Ovary (tissue), 9 donors: ENCODE measurements around the gene ATM. TPM values are rescaled to one million over a fixed set of nuclear protein-coding genes. Genes with fewer than 3 reads are reported as not detected.

Source experiments
- DNase-seq, 5 donors: peaks; one replicate each; pipeline ENCODE4 v3.0.0-alpha.2; 2019 to 2020
- H3K27ac ChIP-seq, 2 donors: fragments of 200-600 bp; one replicate each; pipeline versions ENCODE4 v1.5.1 to v1.8.0; 2019 to 2022
- H3K27me3 ChIP-seq: fragments of 200-600 bp; one replicate; pipeline ENCODE4 v1.8.0; 2022
- H3K36me3 ChIP-seq: fragments of 200-600 bp; sonication (generic); one replicate; pipeline ENCODE4 v1.5.1; 2019
- H3K4me1 ChIP-seq: one replicate; pipeline ENCODE4 v1.8.1; 2013; ENCODE audit warnings: mild to moderate bottlenecking, moderate library complexity; ENCODE audit not compliant: insufficient read depth
- H3K4me3 ChIP-seq: fragments of 200-600 bp; sonication (generic); one replicate; pipeline ENCODE4 v1.5.1; 2017
- H3K9me3 ChIP-seq, 2 donors: fragments of 200-600 bp in 1 of 2; sonication (generic) in 1 of 2; one replicate each; pipeline versions ENCODE4 v1.5.1 to v1.8.1; 2013 to 2019; ENCODE audit warnings: mild to moderate bottlenecking in 1 of 2, moderate library complexity in 1 of 2
- EP300 ChIP-seq: sonication (generic); formaldehyde crosslinking; IDR thresholded peaks from one replicate; pipeline ENCODE4 v1.6.1; 2017; ENCODE audit warnings: antibody characterized with exemption
- POLR2A ChIP-seq: fragments of 450-650 bp; IDR thresholded peaks from one replicate; pipeline ENCODE4 v1.6.1; 2017; ENCODE audit warnings: antibody characterized with exemption, mild to moderate bottlenecking, moderate library complexity
- WGBS, 3 donors: extraction: QIAGEN DNeasy Blood & Tissue Kit in 1 of 3; methylation state at CpG; one replicate each; pipeline versions ENCODE4 v1.1.5 to v1.1.7; 2013 to 2017; 5-methylcytosine and 5-hydroxymethylcytosine counted together
- intact Hi-C, 4 donors: fragments of 100-400 bp; cut with DNase I; formaldehyde crosslinking; loops; one replicate each; pipeline versions ENCODE4 v1.11.0 to v1.15.1; 2022 to 2023
- polyA plus RNA-seq, 2 donors: library from polyadenylated mRNA; stranded (reverse); fragments of 200-250 nt in 1 of 2; fragments of 350-450 nt in 1 of 2; fragmentation: Illumina TruSeq in 1 of 2; extraction: RNeasy Lipid Tissue Mini Kit (QIAGEN cat#74804) in 1 of 2; gene quantifications; one replicate each; pipeline ENCODE4 v1.2.3, GENCODE V29; 2013 to 2014
- total RNA-seq, 7 donors: library from RNA; depleted of rRNA in 2 of 7; stranded (reverse); fragments of >200 nt in 2 of 7; fragmentation: NEBNext Ultra II Directional in 3 of 7; extraction: Animal tissue kit (Norgen Biotek cat#: 25700) in 3 of 7; gene quantifications; one replicate each; pipeline versions ENCODE4 v1.1.0 to v1.2.4, GENCODE V29; 2016 to 2023
- TF ChIP-seq, protein P1 (sequence below), 3 donors: fragments of 450-650 bp in 2 of 3; fragments of 200-600 bp in 1 of 3; IDR thresholded peaks; one replicate each; pipeline versions ENCODE4 v1.5.1 to v1.8.0; 2016 to 2022; ENCODE audit warnings: antibody characterized with exemption in 3 of 3, mild to moderate bottlenecking in 1 of 3
- donor health status: DM: no; HTN: no; CAD: no; lungs with moderate emphysema.
- donor health status: DM: no; HTN: no; CAD: no.
- donor health status: Bipolar disorder and iron deficiency.
- donor health status: DM: yes; HTN: yes; CAD: no.
- donor health status: DM: no; HTN: no; CAD: no.
- donor health status: DM: yes; HTN: yes; CAD: no.

Gene ATM
- total and polyA plus RNA-seq, 9 donors = 29.2 to 104 (median 79.6) TPM

DNA sequence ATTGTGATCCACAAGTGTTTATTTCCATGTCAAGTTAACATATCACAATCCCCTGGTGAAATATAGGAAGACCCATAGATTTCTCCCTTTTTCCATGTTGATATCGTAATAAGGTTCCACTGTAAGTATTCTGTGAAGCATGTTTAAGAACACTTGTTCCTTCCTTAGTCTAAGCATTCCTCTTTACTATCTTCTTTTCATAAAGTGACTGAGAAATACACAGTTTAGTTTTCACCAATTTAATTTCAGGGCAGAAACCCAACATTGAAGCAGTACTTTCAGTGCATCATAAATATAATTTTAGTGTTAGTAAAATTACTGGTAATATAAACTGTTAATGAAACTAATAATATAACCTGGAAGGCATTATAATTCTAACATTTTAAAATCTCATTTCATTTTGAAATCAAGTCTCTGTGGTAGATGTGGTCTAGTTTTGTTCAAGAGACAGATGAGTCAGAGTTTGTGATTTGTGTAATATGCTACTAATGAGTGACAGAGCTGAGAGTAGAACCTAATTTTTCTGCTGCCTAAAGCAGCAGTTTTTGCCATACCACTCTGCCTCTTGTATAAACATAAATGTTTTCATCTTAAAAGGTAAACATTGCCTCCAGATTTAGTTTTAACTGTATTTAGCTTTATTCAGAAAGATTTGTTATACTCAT lies 79.4 kb downstream of the ATM start:
- no peaks in the 10 kb centered on the region for H3K27me3 ChIP-seq
- no peak overlapping the region for H3K4me3 ChIP-seq
- no peaks in the 10 kb centered on the region for H3K9me3 ChIP-seq
- no peaks in the 10 kb centered on the region for H3K4me1 ChIP-seq
- H3K36me3 ChIP-seq = no peaks in the 10 kb centered on the region
- TF ChIP-seq POLR2A = no peak
- no peak for TF ChIP-seq EP300
- TF ChIP-seq, protein P1, sequence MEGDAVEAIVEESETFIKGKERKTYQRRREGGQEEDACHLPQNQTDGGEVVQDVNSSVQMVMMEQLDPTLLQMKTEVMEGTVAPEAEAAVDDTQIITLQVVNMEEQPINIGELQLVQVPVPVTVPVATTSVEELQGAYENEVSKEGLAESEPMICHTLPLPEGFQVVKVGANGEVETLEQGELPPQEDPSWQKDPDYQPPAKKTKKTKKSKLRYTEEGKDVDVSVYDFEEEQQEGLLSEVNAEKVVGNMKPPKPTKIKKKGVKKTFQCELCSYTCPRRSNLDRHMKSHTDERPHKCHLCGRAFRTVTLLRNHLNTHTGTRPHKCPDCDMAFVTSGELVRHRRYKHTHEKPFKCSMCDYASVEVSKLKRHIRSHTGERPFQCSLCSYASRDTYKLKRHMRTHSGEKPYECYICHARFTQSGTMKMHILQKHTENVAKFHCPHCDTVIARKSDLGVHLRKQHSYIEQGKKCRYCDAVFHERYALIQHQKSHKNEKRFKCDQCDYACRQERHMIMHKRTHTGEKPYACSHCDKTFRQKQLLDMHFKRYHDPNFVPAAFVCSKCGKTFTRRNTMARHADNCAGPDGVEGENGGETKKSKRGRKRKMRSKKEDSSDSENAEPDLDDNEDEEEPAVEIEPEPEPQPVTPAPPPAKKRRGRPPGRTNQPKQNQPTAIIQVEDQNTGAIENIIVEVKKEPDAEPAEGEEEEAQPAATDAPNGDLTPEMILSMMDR (IDR thresholded peaks at IDR 0.05) = no peak
- no peak overlapping the region for H3K27ac ChIP-seq
- no peak for DNase-seq
- intact Hi-C loops = no loop called here
- 93 to 94% (median 93%) methylated on average over 1 of the region's 1 CpG for WGBS, 3 donors

DNA sequence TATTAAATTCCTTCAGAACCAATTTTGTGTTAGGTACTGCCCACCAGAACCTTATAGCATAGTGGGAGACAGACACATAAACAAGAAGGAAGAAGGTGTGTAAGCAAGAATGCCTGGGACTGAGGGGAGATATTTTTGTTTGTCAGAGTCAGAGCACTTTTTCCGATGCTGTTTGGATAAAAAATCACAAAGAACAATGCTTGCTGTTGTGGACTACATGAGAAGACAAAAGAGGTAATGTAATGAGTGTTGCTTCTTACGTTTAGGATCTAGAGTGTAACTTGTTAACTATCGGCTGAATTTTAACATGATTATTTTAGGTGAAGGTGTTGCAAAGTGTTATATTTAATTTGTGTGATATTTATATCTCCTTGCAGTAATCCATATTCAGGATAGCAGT lies 84.9 kb downstream of the ATM start:
- Histone ChIP-seq H3K36me3 (no peaks in the 10 kb centered on the region), H3K4me1 (no peaks in the 10 kb centered on the region), H3K4me3 (no peak overlapping the region), H3K27ac (no peak overlapping the region), H3K9me3 (no peaks in the 10 kb centered on the region), H3K27me3 (no peaks in the 10 kb centered on the region)
- WGBS, 3 donors = 89 to 95% (median 94%) methylated on average over 3 of the region's 3 CpGs
- no peak for DNase-seq
- intact Hi-C loops = no loop called here
- TF ChIP-seq EP300 (no peak), POLR2A (no peak)
- TF ChIP-seq, protein P1 (IDR thresholded peaks at IDR 0.05) = no peak

DNA sequence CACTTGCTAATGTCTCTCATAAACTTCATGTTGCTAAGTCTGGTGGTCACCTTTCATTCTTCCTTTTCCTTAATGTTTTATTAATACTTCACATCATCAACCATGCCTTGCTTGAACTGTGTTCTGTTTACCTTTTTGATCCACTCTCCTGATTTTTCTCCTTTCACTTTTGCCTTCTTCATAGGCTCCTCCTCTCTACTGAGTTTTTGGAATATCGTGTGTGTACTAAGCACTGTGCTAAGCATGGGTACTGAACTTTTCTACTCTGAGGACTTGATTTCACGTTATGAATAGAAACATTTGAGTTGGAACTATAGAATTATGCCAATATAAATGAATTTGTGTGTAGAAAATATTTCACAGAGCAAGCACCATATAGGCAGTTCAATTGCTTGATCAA lies 90.6 kb downstream of the ATM start:
- WGBS, 3 donors = 52 to 60% (median 60%) methylated on average over 2 of the region's 2 CpGs
- Histone ChIP-seq H3K27me3 (no peaks in the 10 kb centered on the region), H3K4me1 (no peaks in the 10 kb centered on the region), H3K36me3 (no peaks in the 10 kb centered on the region), H3K4me3 (no peak overlapping the region), H3K9me3 (no peaks in the 10 kb centered on the region), H3K27ac (no peak overlapping the region)
- DNase-seq = no peak
- intact Hi-C loops = no loop called here
- TF ChIP-seq POLR2A (no peak), EP300 (no peak)
- TF ChIP-seq, protein P1 (IDR thresholded peaks at IDR 0.05) = no peak

DNA sequence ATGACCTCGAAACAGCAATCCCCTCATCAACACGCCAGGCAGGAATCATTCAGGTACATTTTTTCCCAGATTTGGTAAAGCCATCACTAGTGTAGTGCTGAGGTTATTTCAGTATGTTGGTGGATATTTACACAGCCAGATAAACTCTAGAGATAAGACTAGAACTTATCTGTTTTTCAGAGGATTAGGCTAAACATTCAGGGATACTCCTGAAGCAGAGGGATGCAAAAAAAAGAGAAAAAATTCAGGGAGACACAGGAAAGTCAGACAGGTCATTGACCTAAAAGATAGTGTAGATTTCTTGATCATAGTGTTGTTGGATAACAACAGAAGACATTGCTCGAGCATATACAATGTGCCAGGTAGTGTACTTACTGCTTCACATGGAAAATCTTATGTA lies 93.2 kb downstream of the ATM start:
- H3K9me3 ChIP-seq = no peaks in the 10 kb centered on the region
- no peak for DNase-seq
- no peaks in the 10 kb centered on the region for H3K4me1 ChIP-seq
- no peak overlapping the region for H3K27ac ChIP-seq
- TF ChIP-seq, protein P1 (IDR thresholded peaks at IDR 0.05) = no peak
- TF ChIP-seq EP300 (no peak), POLR2A (no peak)
- WGBS, 3 donors = 96 to 99% (median 98%) methylated on average over 3 of the region's 3 CpGs
- intact Hi-C loops = no loop called here
- no peaks in the 10 kb centered on the region for H3K27me3 ChIP-seq
- no peaks in the 10 kb centered on the region for H3K36me3 ChIP-seq
- H3K4me3 ChIP-seq = no peak overlapping the region
